ENCODE measurements around the gene CEP72. TPM values are rescaled to one million over a fixed set of nuclear protein-coding genes. Genes with fewer than 3 reads are reported as not detected.
"Not testable (repeated sequence)": the region's sequence is repeated elsewhere in the genome, so short reads cannot be mapped to it uniquely, and the experiment has no call there.

Gene CEP72
- total RNA-seq, 1 donor from 2014 or later = 20.1 TPM

DNA sequence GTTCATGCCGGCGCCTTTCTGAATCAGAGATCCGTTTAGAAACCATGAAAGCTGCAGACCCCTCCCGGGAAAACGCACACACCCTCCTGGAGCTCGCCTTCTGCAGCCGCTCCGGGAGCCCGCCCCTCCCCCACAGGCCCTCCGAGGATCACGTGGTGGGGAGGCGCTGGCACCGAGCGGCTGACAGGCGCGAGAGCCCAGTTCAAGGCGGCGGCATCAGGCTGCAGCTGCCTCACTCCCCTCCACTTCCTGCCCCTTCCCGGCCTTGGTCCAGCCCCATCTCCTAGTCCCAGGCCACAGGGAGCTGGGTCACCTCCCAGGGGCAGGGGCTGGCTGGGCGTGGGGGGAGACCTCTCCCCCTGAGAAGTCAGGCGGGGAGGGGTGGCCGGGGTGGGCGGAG is 78.9 kb downstream of the CEP72 start:
- H3K36me3 ChIP-seq; H3K27ac ChIP-seq; DNase-seq (ENCODE audit: extremely low spot score in 2 of 2); H3K27me3 ChIP-seq; H3K4me3 ChIP-seq; H3K9me3 ChIP-seq; intact Hi-C loops (cut with DNase I): not testable (repeated sequence)
- H3K4me1 ChIP-seq = peaks cover 10% of the 10 kb centered on the region

DNA sequence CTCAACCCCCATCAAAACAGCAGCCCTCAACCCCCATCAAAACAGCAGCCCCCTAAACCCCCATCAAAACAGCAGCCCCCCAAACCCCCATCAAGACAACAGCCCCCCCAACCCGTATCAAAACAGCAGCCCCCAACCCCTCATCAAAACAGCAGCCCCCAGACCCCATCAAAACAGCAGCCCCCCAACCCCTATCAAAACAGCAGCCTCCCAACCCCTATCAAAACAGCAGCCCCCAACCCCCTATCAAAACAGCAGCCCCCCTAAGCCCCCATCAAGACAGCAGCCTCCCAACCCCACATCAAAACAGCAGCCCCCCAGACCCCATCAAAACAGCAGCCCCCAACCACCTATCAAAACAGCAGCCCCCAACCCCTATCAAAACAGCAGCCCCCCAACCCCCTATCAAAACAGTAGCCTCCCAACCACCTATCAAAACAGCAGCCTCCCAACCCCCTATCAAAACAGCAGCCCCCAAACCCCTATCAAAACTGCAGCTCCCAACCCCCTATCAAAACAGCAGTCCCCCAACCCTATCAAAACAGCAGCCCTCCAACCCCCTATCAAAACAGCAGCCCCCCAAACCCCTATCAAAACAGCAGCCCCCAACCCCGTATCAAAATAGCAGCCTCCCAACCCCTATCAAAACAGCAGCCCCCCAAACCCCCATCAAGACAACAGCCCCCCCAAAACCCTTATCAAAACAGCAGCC is 79.8 kb downstream of the CEP72 start:
- Histone ChIP-seq H3K4me1 (peaks cover 10% of the 10 kb centered on the region), H3K4me3 (peak overlapping the region; percentile 51 to 86), H3K27me3 (no peaks in the 10 kb centered on the region), H3K27ac (no peak overlapping the region), H3K9me3 (no peaks in the 10 kb centered on the region), H3K36me3 (no peaks in the 10 kb centered on the region)
- intact Hi-C loops (cut with DNase I) = no loop called here
- DNase-seq (ENCODE audit: extremely low spot score in 2 of 2) = peak; percentile 71 to 96
- TF ChIP-seq POLR2A (IDR thresholded peaks at IDR 0.05) (no peak), POLR2AphosphoS5 (IDR thresholded peaks at IDR 0.05; ENCODE audit: insufficient read depth in 1 of 2, low read depth in 1 of 2) (no peak)
- TF ChIP-seq, protein P1, sequence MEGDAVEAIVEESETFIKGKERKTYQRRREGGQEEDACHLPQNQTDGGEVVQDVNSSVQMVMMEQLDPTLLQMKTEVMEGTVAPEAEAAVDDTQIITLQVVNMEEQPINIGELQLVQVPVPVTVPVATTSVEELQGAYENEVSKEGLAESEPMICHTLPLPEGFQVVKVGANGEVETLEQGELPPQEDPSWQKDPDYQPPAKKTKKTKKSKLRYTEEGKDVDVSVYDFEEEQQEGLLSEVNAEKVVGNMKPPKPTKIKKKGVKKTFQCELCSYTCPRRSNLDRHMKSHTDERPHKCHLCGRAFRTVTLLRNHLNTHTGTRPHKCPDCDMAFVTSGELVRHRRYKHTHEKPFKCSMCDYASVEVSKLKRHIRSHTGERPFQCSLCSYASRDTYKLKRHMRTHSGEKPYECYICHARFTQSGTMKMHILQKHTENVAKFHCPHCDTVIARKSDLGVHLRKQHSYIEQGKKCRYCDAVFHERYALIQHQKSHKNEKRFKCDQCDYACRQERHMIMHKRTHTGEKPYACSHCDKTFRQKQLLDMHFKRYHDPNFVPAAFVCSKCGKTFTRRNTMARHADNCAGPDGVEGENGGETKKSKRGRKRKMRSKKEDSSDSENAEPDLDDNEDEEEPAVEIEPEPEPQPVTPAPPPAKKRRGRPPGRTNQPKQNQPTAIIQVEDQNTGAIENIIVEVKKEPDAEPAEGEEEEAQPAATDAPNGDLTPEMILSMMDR (IDR thresholded peaks at IDR 0.05) = no peak

DNA sequence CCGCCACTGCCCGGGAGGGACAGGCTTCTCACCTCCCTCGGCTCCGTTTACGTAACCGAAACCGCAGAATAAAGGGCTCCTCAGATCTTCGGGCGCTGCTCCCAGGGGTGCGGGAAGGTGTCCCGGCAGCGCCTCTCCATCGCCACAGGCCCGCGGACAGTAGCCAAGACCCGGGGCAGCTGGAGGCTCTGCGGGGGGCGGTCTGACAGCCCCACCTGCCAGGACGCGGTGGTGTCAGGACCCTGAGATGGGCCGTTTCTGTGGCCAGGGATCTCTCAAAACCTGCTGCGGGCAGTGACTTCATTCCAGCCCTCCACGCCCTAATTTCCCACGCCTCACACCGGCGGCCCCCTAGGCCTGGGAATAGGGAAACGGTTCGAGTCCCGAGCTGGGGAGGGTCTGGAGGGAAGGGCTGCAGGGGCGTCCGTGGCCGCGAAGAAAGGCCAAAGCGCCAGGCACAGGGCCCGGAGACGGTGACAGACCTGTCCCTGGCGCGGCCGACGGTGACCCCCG is 80.4 kb downstream of the CEP72 start:
- intact Hi-C loops (cut with DNase I); H3K36me3 ChIP-seq; H3K27me3 ChIP-seq; H3K9me3 ChIP-seq; H3K27ac ChIP-seq: not testable (repeated sequence)
- DNase-seq (ENCODE audit: extremely low spot score in 2 of 2) = peak in 1 of 2 donors; percentile 54
- Histone ChIP-seq H3K4me1 (peaks cover 10% of the 10 kb centered on the region), H3K4me3 (peak overlapping the region; percentile 51 to 86)
- TF ChIP-seq POLR2AphosphoS5 (IDR thresholded peaks at IDR 0.05; ENCODE audit: insufficient read depth in 1 of 2, low read depth in 1 of 2) = peak in 1 of 2 donors; percentile 28

DNA sequence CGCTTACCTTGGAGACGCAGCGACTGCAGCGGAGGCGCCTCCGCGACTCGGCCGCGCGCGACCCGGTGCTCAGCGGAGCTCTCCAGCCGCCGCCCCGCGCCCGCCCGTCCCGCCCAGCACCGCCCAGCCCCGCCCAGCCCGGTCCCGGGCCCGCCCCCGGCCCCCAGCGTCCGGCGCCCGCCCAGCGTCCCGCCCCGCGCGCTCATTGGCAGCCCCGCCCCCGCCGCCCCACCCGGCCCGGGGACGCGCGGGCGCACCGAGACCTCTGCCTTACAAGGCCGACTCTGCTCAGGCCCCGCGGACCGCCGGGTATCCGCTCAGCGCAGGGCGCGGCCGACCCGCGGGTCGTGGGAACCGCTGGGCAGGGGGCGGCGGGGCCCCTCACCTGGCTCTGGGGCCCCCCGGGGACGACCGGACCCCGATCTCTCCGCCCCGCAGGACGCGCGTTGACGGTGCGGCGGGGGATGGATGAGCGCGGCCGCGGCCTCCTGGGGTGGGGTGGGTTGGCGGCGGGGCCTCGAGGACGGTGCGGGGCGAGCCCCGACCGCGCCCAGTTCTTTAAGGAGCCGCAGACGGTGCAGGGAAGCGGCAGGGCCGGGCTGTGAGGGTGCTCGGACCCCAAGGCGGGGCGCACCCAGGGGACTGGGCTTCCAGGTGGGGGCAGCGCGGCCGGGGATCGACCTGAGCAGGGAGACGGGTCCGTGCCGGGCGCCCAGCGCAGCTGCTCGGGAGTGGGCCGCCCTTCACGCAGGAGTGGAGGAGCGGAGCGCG is 81.3 kb downstream of the CEP72 start, which contains the start of gene TPPP:
TSS of gene TPPP (minus strand) at position 82 of the 771 bp plus-strand sequence. CDS start 15,292 bp downstream, outside the sequence.
- H3K27ac ChIP-seq; H3K9me3 ChIP-seq; H3K36me3 ChIP-seq; H3K27me3 ChIP-seq; intact Hi-C loops (cut with DNase I): not testable (repeated sequence)
- DNase-seq (ENCODE audit: extremely low spot score in 2 of 2) = peak; percentile 84 to 96
- Histone ChIP-seq H3K4me1 (peaks cover 10% of the 10 kb centered on the region), H3K4me3 (peak within 1 kb of the TSS; percentile 51 to 86)
- TF ChIP-seq POLR2A (IDR thresholded peaks at IDR 0.05) = peak in 1 of 2 donors; percentile 22

DNA sequence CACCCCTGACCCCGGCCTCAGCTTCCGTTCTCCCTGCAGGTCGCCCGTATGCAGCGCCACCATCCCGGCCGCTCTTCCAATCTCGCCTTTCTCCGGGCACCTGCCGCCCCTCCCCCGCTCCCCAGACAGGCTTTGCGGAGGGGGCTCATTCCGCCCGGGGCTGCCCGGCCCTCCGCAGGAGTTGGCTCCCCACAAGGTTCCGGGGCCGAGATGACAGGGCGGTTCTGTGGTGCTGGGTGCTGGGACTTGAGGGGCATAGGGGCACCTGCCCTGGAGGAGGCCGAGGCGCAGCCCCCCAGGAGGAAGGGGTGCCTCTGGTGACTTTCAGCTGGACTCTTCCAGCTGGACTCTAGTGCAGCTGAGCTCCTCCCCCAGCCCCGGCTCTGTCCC is 81.9 kb downstream of the CEP72 start:
- Histone ChIP-seq H3K4me1 (peaks cover 10% of the 10 kb centered on the region), H3K4me3 (peak overlapping the region; percentile 51 to 86)
- H3K36me3 ChIP-seq; intact Hi-C loops (cut with DNase I); H3K27me3 ChIP-seq; H3K9me3 ChIP-seq; H3K27ac ChIP-seq: not testable (repeated sequence)
- peak in 1 of 2 donors; percentile 80 for DNase-seq (ENCODE audit: extremely low spot score in 2 of 2)

DNA sequence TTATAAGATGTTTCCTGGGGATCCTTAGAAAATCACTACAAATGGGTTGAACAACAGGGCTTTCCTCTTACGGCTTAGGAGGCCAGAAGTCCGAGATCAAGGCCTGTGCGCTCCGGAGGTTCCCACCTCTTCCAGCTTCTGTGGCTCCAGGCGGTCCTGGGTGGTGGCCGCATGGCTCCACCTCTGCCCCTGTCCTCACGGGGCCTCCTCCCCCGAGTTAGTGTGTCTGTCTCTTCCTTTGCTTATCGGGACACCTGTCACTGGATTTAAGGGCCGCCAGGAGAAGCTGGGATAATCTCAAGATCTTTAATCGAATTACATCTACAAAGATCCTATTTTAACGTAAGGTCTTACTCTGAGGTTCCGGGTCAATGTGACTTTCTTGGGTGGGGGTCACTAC is 83.3 kb downstream of the CEP72 start:
- intact Hi-C loops (cut with DNase I); H3K4me3 ChIP-seq; H3K27me3 ChIP-seq; DNase-seq (ENCODE audit: extremely low spot score in 2 of 2); H3K9me3 ChIP-seq; H3K36me3 ChIP-seq; H3K27ac ChIP-seq: not testable (repeated sequence)
- peaks cover 10% of the 10 kb centered on the region for H3K4me1 ChIP-seq

DNA sequence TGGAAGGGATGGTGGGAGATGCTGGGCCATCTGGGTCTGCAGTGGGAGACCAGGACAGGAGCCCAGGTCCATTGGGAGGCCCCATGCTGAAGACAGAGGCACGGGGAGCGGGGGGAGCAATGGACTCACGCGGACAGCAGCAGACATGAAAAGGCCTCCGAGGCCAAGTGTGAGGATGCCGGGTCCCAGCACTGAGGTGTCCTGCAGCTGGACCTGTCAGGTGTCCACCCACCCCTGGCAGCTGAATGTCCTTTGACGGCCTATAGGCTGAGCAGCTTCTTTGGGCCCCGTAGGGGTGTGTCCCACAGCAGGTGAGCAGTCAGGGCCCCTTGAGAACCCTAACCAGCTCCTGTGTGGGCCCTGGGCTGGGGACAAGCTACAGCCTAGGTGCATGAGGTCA is 84.1 kb downstream of the CEP72 start:
- H3K27me3 ChIP-seq; DNase-seq (ENCODE audit: extremely low spot score in 2 of 2); intact Hi-C loops (cut with DNase I); H3K36me3 ChIP-seq; H3K27ac ChIP-seq; H3K9me3 ChIP-seq; H3K4me3 ChIP-seq: not testable (repeated sequence)
- H3K4me1 ChIP-seq = peaks cover 10% of the 10 kb centered on the region

DNA sequence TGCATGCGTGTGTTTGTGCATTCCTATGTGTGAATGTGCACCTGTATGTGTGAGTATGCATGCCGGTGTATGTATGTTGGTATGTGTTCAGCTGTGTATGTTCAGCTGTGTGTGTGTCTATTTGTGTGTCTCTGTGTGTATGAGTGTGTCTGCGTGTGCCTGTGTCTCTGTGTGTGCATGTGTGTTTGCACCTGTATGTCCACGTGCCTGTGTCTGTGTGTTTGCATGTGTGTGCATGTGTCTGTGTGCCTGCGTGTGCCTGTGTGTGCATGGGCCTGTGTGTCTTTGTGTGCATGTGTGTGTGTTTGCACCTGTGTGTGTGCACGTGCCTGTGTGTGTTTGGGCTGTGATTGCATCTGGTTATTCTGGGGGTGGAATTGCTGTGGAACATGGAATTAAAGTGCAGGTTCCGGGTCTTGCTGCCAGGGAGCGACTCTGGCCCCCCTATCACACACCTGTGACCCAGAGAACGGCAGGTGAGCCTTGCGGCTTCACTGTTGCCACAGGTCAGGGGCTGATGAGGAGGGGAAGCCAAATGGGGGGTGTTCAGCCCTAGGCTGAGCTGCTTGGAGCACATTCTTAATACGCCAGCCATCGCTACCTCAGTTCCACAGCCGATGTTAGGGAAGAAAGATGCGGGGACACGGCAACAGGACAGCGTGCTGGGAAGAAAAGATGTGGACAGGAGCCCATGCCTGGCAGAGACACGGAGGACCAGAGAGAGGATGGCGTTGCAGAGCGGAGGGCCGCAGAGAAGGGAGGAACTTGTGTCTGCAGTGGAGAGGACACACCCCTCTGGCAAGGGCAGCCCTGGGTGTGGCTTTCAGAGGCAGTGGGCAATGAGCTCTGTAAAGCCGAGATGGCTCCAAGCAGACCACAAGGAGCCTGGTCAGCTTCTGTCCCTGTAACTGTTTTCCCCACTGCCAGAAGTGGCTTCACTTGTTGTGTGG is 84.9 kb downstream of the CEP72 start:
- H3K4me3 ChIP-seq; intact Hi-C loops (cut with DNase I); H3K4me1 ChIP-seq; H3K27me3 ChIP-seq; H3K27ac ChIP-seq; H3K9me3 ChIP-seq; H3K36me3 ChIP-seq: not testable (repeated sequence)
- DNase-seq (ENCODE audit: extremely low spot score in 2 of 2) = peak in 1 of 2 donors; percentile 95
